Measurements from ENCODE around the gene RAB22A.

The RAB22A gene

GRCh38 chr20:58388882-58389323 lies 79.4 kb downstream of the RAB22A start, which contains the start of gene VAPB:
Gene VAPB, plus strand, starts transcription at chr20:58389229. Its CDS starts 231 bp downstream, at chr20:58389460.
- peak; percentile 93 for DNase-seq (ENCODE audit: low read depth)
- TF ChIP-seq CTCF (conservative IDR thresholded peaks at IDR 0.05; ENCODE audit: control insufficient read depth, insufficient read depth, low read depth, low read length) = no peak
- peak within 1 kb of the TSS; percentile 84 for H3K4me3 ChIP-seq (ENCODE audit: control insufficient read depth, low read depth, low read length)

DNA sequence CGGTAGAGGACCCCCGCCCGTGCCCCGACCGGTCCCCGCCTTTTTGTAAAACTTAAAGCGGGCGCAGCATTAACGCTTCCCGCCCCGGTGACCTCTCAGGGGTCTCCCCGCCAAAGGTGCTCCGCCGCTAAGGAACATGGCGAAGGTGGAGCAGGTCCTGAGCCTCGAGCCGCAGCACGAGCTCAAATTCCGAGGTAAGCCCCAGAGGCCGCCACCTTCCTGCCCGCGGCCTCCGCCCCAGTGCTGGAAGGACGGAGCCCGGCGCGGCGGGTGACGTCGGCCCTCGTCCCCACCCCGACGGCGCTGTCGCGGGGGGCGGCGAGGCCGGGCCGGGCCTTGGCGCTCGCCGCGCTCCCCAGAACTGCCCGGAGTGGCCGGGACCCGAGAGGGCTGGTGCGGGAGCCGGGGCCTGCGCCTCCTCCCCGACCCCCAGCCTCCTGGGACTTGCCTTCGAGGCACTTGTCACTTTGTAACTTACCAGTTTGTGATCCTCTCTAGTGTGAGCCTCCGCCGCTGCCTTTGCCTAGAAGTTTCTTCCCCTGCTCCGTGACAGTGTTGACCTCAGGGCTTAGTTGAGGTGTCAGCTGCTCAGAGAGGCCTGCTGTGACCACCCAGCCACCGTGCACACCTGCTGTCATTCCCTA lies 79.9 kb downstream of the RAB22A start:
- peak; percentile 19 for DNase-seq (ENCODE audit: low read depth)
- no peak for TF ChIP-seq CTCF (conservative IDR thresholded peaks at IDR 0.05; ENCODE audit: control insufficient read depth, insufficient read depth, low read depth, low read length)
- peak overlapping the region; percentile 84 for H3K4me3 ChIP-seq (ENCODE audit: control insufficient read depth, low read depth, low read length)

GRCh38 chr20:58389968-58390658 lies 80.6 kb downstream of the RAB22A start:
- TF ChIP-seq CTCF (conservative IDR thresholded peaks at IDR 0.05; ENCODE audit: control insufficient read depth, insufficient read depth, low read depth, low read length) = no peak
- no peak for DNase-seq (ENCODE audit: low read depth)
- peak overlapping the region; percentile 84 for H3K4me3 ChIP-seq (ENCODE audit: control insufficient read depth, low read depth, low read length)

- TF ChIP-seq CTCF (conservative IDR thresholded peaks at IDR 0.05; ENCODE audit: control insufficient read depth, insufficient read depth, low read depth, low read length) = no peak
- peak overlapping the region; percentile 84 for H3K4me3 ChIP-seq (ENCODE audit: control insufficient read depth, low read depth, low read length)
- no peak for DNase-seq (ENCODE audit: low read depth)
These were observed 81.1 kb downstream of the RAB22A start for GRCh38 chr20:58390659-58391035.

- DNase-seq (ENCODE audit: low read depth) = no peak
- H3K4me3 ChIP-seq (ENCODE audit: control insufficient read depth, low read depth, low read length) = no peak overlapping the region
- no peak for TF ChIP-seq CTCF (conservative IDR thresholded peaks at IDR 0.05; ENCODE audit: control insufficient read depth, insufficient read depth, low read depth, low read length)
These were observed 82.8 kb downstream of the RAB22A start for GRCh38 chr20:58392286-58392685.

DNA sequence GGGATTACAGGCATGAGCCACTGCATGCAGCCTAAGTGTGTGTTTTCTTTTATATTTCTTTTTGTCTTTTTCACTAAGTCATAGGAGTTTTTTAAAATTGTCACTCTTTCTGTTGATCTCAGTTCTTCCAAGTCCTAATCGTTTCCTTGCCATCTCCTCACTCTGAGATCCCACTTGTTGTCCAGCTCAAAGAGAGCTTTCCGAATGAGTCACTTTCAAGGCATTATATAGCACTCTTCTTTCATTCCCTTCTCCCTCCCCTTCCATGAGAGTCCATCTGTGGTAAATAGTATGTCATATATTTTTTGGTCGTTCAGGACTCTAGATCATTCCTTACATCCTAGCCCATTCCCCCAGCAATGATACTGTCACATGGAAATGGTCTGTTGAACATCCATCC lies 83.8 kb downstream of the RAB22A start:
- no peak for TF ChIP-seq CTCF (conservative IDR thresholded peaks at IDR 0.05; ENCODE audit: control insufficient read depth, insufficient read depth, low read depth, low read length)
- H3K4me3 ChIP-seq (ENCODE audit: control insufficient read depth, low read depth, low read length) = no peak overlapping the region
- DNase-seq (ENCODE audit: low read depth) = peak; percentile 57

Data from fibroblast of mammary gland (primary cell).